Esophagus muscularis mucosa (tissue), 4 donors: Measurements from ENCODE around the gene CREB3L4. TPM values are rescaled to one million over a fixed set of nuclear protein-coding genes. Genes with fewer than 3 reads are reported as not detected.

Experiments
- DNase-seq: peaks from one replicate; pipeline ENCODE4 v3.0.0-alpha.2; 2017; ENCODE audit errors: extremely low spot score
- H3K27ac ChIP-seq, 4 donors: fragments of 200-600 bp; sonication (generic); replicated peaks in 1 of 4; 1 replicate in 3 of 4; 2 replicates in 1 of 4; pipeline ENCODE4 v1.5.1; 2016 to 2019; ENCODE audit warnings: mild to moderate bottlenecking in 1 of 4
- H3K27me3 ChIP-seq, 4 donors: fragments of 200-600 bp; sonication (generic); one replicate each; pipeline versions ENCODE4 v1.5.1 to v1.6.0; 2016 to 2019
- H3K36me3 ChIP-seq, 4 donors: fragments of 200-600 bp; sonication (generic); one replicate each; pipeline ENCODE4 v1.5.1; 2016 to 2019
- H3K4me1 ChIP-seq, 4 donors: fragments of 200-600 bp; sonication (generic); one replicate each; pipeline ENCODE4 v1.5.1; 2016 to 2019
- H3K4me3 ChIP-seq, 4 donors: fragments of 200-600 bp; sonication (generic); 1 replicate in 2 of 4; 2 replicates in 2 of 4; pipeline ENCODE4 v1.5.1; 2016 to 2019; ENCODE audit warnings: mild to moderate bottlenecking in 4 of 4, moderate library complexity in 1 of 4
- H3K9me3 ChIP-seq, 4 donors: fragments of 200-600 bp; sonication (generic); 1 replicate in 3 of 4; 2 replicates in 1 of 4; pipeline ENCODE4 v1.5.1; 2016 to 2019
- CTCF ChIP-seq, 3 experiments: fragments of 200-600 bp in 2 of 3; fragments of 450-650 bp in 1 of 3; sonication (generic) in 2 of 3; IDR thresholded peaks; one replicate each; pipeline ENCODE4 v1.5.1; 2017 to 2019; ENCODE audit warnings: antibody characterized with exemption in 3 of 3, mild to moderate bottlenecking in 2 of 3, moderate library complexity in 1 of 3
- EP300 ChIP-seq: sonication (generic); formaldehyde crosslinking; IDR thresholded peaks from one replicate; pipeline ENCODE4 v1.6.1; 2017; ENCODE audit warnings: antibody characterized with exemption
- POLR2A ChIP-seq: fragments of 450-650 bp; IDR thresholded peaks from one replicate; pipeline ENCODE4 v1.6.1; 2017; ENCODE audit warnings: antibody characterized with exemption, moderate library complexity, mild to moderate bottlenecking, low read depth
- POLR2AphosphoS5 ChIP-seq, 2 donors: sonication (generic); formaldehyde crosslinking; IDR thresholded peaks; one replicate each; pipeline ENCODE4 v1.6.1; 2017; ENCODE audit warnings: antibody characterized with exemption in 2 of 2
- WGBS: methylation state at CpG from one replicate; pipeline ENCODE4 v1.1.5; 2018; 5-methylcytosine and 5-hydroxymethylcytosine counted together
- intact Hi-C: fragments of 100-400 bp; cut with DNase I; formaldehyde crosslinking; loops from one replicate; pipeline ENCODE4 v1.15.1; 2023
- total RNA-seq, 4 donors: library from RNA; depleted of rRNA; stranded (reverse); fragments of >200 nt; gene quantifications; one replicate each; pipeline versions ENCODE4 v1.1.0 to v1.2.1, GENCODE V29; 2016

CREB3L4 gene
- total RNA-seq, 4 donors from 2014 or later, result 2.9 to 7.6 (median 6.8) TPM

DNA sequence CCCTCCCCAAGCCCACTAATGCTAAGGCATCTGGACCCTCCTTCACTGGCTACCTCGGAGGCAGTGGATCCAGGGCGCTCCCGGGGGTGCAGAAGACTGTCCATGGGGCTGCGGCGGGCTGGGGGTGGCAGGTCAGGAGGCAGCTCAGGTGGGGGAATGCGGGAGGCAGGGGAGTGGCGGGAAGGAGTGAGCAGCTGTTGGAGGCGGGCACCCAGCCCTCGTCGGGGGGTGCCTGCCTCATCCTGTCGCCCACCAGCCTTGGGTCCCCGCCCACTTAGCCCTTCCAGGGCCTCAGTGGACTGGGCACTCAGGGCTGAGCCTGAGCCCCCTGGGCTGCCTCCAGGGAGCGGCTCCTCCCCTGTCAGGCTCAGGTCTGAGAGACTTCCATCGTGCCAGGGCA, 34.3 kb upstream of the CREB3L4 start:
- 91% methylated on average over 13 of the region's 14 CpGs for WGBS
- intact Hi-C loops, result no loop called here
- DNase-seq, result no peak
- H3K9me3 ChIP-seq, result no peaks in the 10 kb centered on the region
- H3K27me3 ChIP-seq, result no peaks in the 10 kb centered on the region
- H3K4me3 ChIP-seq, result no peak overlapping the region
- no peak for TF ChIP-seq CTCF (IDR thresholded peaks at IDR 0.05)
- no peak for TF ChIP-seq EP300
- no peak for TF ChIP-seq POLR2A
- no peak for TF ChIP-seq POLR2AphosphoS5 (IDR thresholded peaks at IDR 0.05)
- H3K4me1 ChIP-seq, result peaks cover 0 to 6% (median 2%) of the 10 kb centered on the region in 4 donors
- peaks cover 59 to 96% (median 87%) of the 10 kb centered on the region in 4 donors for H3K36me3 ChIP-seq
- H3K27ac ChIP-seq, result no peak overlapping the region

DNA sequence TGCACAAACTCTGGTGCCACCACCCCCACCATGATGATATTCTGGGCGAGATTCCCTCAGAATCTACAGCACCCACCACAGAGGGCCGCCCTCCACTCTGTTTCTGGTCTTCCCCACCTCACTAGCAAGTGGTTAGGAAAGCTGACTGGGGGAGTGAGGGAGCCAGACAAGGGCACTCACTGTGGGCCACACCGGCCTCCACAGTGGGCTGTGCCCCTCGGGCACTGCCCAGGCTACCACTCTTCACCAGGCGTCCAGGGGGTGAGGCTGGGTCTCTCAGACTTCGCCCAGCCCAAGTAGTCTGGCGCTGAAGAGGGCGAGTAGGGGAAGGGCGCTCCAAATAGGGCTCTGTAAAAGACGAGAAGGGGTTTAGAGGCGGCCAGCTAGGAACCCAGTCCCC, 33.7 kb upstream of the CREB3L4 start:
- H3K27me3 ChIP-seq, result no peaks in the 10 kb centered on the region
- no peaks in the 10 kb centered on the region for H3K9me3 ChIP-seq
- H3K4me1 ChIP-seq, result peaks cover 0 to 1% (median 0%) of the 10 kb centered on the region in 4 donors
- TF ChIP-seq POLR2A (no peak), POLR2AphosphoS5 (IDR thresholded peaks at IDR 0.05) (no peak), CTCF (IDR thresholded peaks at IDR 0.05) (no peak), EP300 (no peak)
- H3K4me3 ChIP-seq, result no peak overlapping the region
- WGBS, result 96% methylated on average over 11 of the region's 11 CpGs
- DNase-seq, result no peak
- intact Hi-C loops, result no loop called here
- H3K27ac ChIP-seq, result no peak overlapping the region
- peaks cover 59 to 100% (median 90%) of the 10 kb centered on the region in 4 donors for H3K36me3 ChIP-seq

DNA sequence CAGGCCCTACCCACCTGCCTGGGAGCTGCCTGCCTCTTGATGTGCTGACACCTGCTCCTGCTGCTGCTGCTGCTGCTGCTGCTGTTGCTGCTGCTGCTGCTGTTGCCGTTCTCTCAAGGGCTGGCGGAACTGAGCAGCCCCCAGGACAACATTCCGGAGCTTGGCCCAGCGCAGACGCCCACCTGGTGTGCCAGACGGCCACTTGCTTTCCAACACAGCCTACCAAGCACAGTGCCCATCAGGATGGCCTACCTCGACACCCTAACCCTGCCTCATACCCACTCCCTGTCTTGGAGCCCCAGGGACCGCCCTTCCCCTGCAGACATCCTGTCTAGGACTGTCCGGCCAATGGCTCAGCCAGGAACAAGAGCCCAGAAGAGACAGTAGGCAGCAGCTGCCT, 33.0 kb upstream of the CREB3L4 start:
- Histone ChIP-seq H3K36me3 (peaks cover 64 to 100% (median 94%) of the 10 kb centered on the region in 4 donors), H3K27me3 (no peaks in the 10 kb centered on the region), H3K4me1 (no peaks in the 10 kb centered on the region), H3K27ac (no peak overlapping the region), H3K9me3 (no peaks in the 10 kb centered on the region), H3K4me3 (no peak overlapping the region)
- no peak for DNase-seq
- 90% methylated on average over 9 of the region's 9 CpGs for WGBS
- intact Hi-C loops, result no loop called here
- TF ChIP-seq EP300, result no peak
- no peak for TF ChIP-seq CTCF (IDR thresholded peaks at IDR 0.05)
- TF ChIP-seq POLR2A, result no peak
- TF ChIP-seq POLR2AphosphoS5 (IDR thresholded peaks at IDR 0.05), result no peak

GRCh38 chr1:153936011-153936802, 31.5 kb upstream of the CREB3L4 start:
- Histone ChIP-seq H3K27ac (no peak overlapping the region), H3K9me3 (no peaks in the 10 kb centered on the region), H3K27me3 (no peaks in the 10 kb centered on the region), H3K4me3 (no peak overlapping the region), H3K36me3 (peaks cover 64 to 100% (median 94%) of the 10 kb centered on the region in 4 donors), H3K4me1 (no peaks in the 10 kb centered on the region)
- intact Hi-C loops, result no loop called here
- TF ChIP-seq POLR2AphosphoS5 (IDR thresholded peaks at IDR 0.05), result no peak
- TF ChIP-seq CTCF (IDR thresholded peaks at IDR 0.05), result no peak
- no peak for TF ChIP-seq POLR2A
- TF ChIP-seq EP300, result no peak
- no peak for DNase-seq
- 99% methylated on average over 12 of the region's 12 CpGs for WGBS
